ENCODE data around the gene DBNDD1.
"Not testable (repeated sequence)": the region's sequence is repeated elsewhere in the genome, so short reads cannot be mapped to it uniquely, and the experiment has no call there.

The DBNDD1 gene

GRCh38 chr16:89994389-89994720, 24.9 kb downstream of the DBNDD1 start:
- DNase-seq (ENCODE audit: extremely low read depth in 1 of 2, low read depth in 1 of 2) = no peak

GRCh38 chr16:89993971-89994370, 25.3 kb downstream of the DBNDD1 start:
- DNase-seq (ENCODE audit: extremely low read depth in 1 of 2, low read depth in 1 of 2) = no peak

GRCh38 chr16:89993377-89993776, 25.9 kb downstream of the DBNDD1 start:
- no peak for DNase-seq (ENCODE audit: extremely low read depth in 1 of 2, low read depth in 1 of 2)

- no peak for DNase-seq (ENCODE audit: extremely low read depth in 1 of 2, low read depth in 1 of 2)
Observed at GRCh38 chr16:89990799-89991198, 28.5 kb downstream of the DBNDD1 start.

- DNase-seq (ENCODE audit: extremely low read depth in 1 of 2, low read depth in 1 of 2) = no peak
Observed at GRCh38 chr16:89988951-89989350, 30.3 kb downstream of the DBNDD1 start.

- DNase-seq (ENCODE audit: extremely low read depth in 1 of 2, low read depth in 1 of 2) = no peak
Observed at GRCh38 chr16:89987169-89987568, 32.1 kb downstream of the DBNDD1 start.

- DNase-seq (ENCODE audit: extremely low read depth in 1 of 2, low read depth in 1 of 2) = no peak
Observed at GRCh38 chr16:89986600-89986999, 32.7 kb downstream of the DBNDD1 start.

- no peak for DNase-seq (ENCODE audit: extremely low read depth in 1 of 2, low read depth in 1 of 2)
Observed at GRCh38 chr16:89985219-89985618, 34.0 kb downstream of the DBNDD1 start.

- no peak for DNase-seq (ENCODE audit: extremely low read depth in 1 of 2, low read depth in 1 of 2)
Observed at GRCh38 chr16:89984216-89984615, 35.0 kb downstream of the DBNDD1 start.

GRCh38 chr16:89983536-89983935, 35.7 kb downstream of the DBNDD1 start:
- DNase-seq (ENCODE audit: extremely low read depth in 1 of 2, low read depth in 1 of 2) = peak in 1 of 2 donors; percentile 11

GRCh38 chr16:89982318-89982717, 36.9 kb downstream of the DBNDD1 start:
- no peak for DNase-seq (ENCODE audit: extremely low read depth in 1 of 2, low read depth in 1 of 2)

GRCh38 chr16:89981414-89981813, 37.8 kb downstream of the DBNDD1 start:
- peak in 1 of 2 donors; percentile 15 for DNase-seq (ENCODE audit: extremely low read depth in 1 of 2, low read depth in 1 of 2)

GRCh38 chr16:89974870-89975269, 44.4 kb downstream of the DBNDD1 start:
- DNase-seq (ENCODE audit: extremely low read depth in 1 of 2, low read depth in 1 of 2) = no peak

GRCh38 chr16:89973654-89974335, 45.5 kb downstream of the DBNDD1 start:
- no peak for DNase-seq (ENCODE audit: extremely low read depth in 1 of 2, low read depth in 1 of 2)

GRCh38 chr16:89973235-89973634, 46.0 kb downstream of the DBNDD1 start:
- no peak for DNase-seq (ENCODE audit: extremely low read depth in 1 of 2, low read depth in 1 of 2)

GRCh38 chr16:89972244-89973234, 46.7 kb downstream of the DBNDD1 start:
- DNase-seq (ENCODE audit: extremely low read depth in 1 of 2, low read depth in 1 of 2) = peak; percentile 82

GRCh38 chr16:89971495-89972243, 47.6 kb downstream of the DBNDD1 start:
- no peak for DNase-seq (ENCODE audit: extremely low read depth in 1 of 2, low read depth in 1 of 2)

- DNase-seq (ENCODE audit: extremely low read depth in 1 of 2, low read depth in 1 of 2) = no peak
Observed at GRCh38 chr16:89969741-89970410, 49.4 kb downstream of the DBNDD1 start.

- not testable (repeated sequence) for DNase-seq (ENCODE audit: extremely low read depth in 1 of 2, low read depth in 1 of 2)
Observed at GRCh38 chr16:89968074-89968473, 51.2 kb downstream of the DBNDD1 start.

- not testable (repeated sequence) for DNase-seq (ENCODE audit: extremely low read depth in 1 of 2, low read depth in 1 of 2)
Observed at GRCh38 chr16:89967436-89967835, 51.8 kb downstream of the DBNDD1 start.

GRCh38 chr16:89966756-89967155, 52.5 kb downstream of the DBNDD1 start:
- no peak for DNase-seq (ENCODE audit: extremely low read depth in 1 of 2, low read depth in 1 of 2)

Data from stimulated activated CD8-positive, alpha-beta memory T cell treated with anti-CD3 and anti-CD28 coated beads, Interleukin-7, amount 100 ng/mL, for 48 hours (primary cell).